CD4-positive, CD25-positive, alpha-beta regulatory T cell (primary cell): Measurements from ENCODE around the gene RPS27A. TPM values are rescaled to one million over a fixed set of nuclear protein-coding genes. Genes with fewer than 3 reads are reported as not detected.
"Not testable (repeated sequence)": the region's sequence is repeated elsewhere in the genome, so short reads cannot be mapped to it uniquely, and the experiment has no call there.

Source experiments
- ATAC-seq, 2 donors: fragments of 150-1000 bp; cut with Tn5 transposase; one replicate each; pipeline ENCODE4 v1.10.0; 2021; ENCODE audit warnings: low read depth in 2 of 2, moderate number of reproducible peaks in 2 of 2, moderate library complexity in 1 of 2
- DNase-seq, 3 donors: peaks; one replicate each; pipeline versions ENCODE4 v3.0.0 to v3.0.0-alpha.2; 2012 to 2022; ENCODE audit warnings: mixed read lengths in 1 of 3
- H3K27ac ChIP-seq: one replicate; pipeline ENCODE4 v1.7.0; 2013; ENCODE audit warnings: mild to moderate bottlenecking, low read length; ENCODE audit not compliant: insufficient read depth, poor library complexity, severe bottlenecking
- H3K27me3 ChIP-seq: one replicate; pipeline ENCODE4 v1.7.0; 2013; ENCODE audit warnings: low read length; ENCODE audit not compliant: control insufficient read depth, insufficient read depth
- H3K36me3 ChIP-seq: one replicate; pipeline ENCODE4 v1.7.0; 2013; ENCODE audit warnings: mild to moderate bottlenecking, low read length, moderate library complexity; ENCODE audit not compliant: control insufficient read depth, insufficient read depth
- H3K4me1 ChIP-seq: 2 replicates; pipeline ENCODE4 v1.7.0; 2013; ENCODE audit warnings: mild to moderate bottlenecking, low read length; ENCODE audit not compliant: insufficient read depth, control insufficient read depth, poor library complexity, severe bottlenecking
- H3K4me3 ChIP-seq: one replicate; pipeline ENCODE4 v1.7.0; 2013; ENCODE audit warnings: low read depth, mild to moderate bottlenecking, low read length, moderate library complexity
- H3K9me3 ChIP-seq, 2 experiments: 1 replicate in 1 of 2; 2 replicates in 1 of 2; pipeline ENCODE4 v1.7.0; 2013; ENCODE audit warnings: low read length in 2 of 2, mild to moderate bottlenecking in 1 of 2, moderate library complexity in 1 of 2; ENCODE audit not compliant: control insufficient read depth in 2 of 2
- H3K27ac Mint-ChIP-seq, 3 donors: one replicate each; pipeline ENCODE4 v1.8.0; 2020 to 2022; ENCODE audit warnings: mild to moderate bottlenecking in 3 of 3, mixed read lengths in 3 of 3, moderate library complexity in 2 of 3
- H3K27me3 Mint-ChIP-seq: one replicate; pipeline ENCODE4 v1.8.0; 2022; ENCODE audit warnings: mild to moderate bottlenecking, mixed read lengths
- H3K36me3 Mint-ChIP-seq: one replicate; pipeline ENCODE4 v1.8.0; 2020; ENCODE audit warnings: mixed read lengths
- H3K4me1 Mint-ChIP-seq, 4 donors: one replicate each; pipeline ENCODE4 v1.8.0; 2020 to 2022; ENCODE audit warnings: mixed read lengths in 4 of 4, mild to moderate bottlenecking in 1 of 4
- H3K4me3 Mint-ChIP-seq, 4 donors: one replicate each; pipeline ENCODE4 v1.8.0; 2020 to 2022; ENCODE audit warnings: mild to moderate bottlenecking in 4 of 4, mixed read lengths in 4 of 4, moderate library complexity in 3 of 4
- H3K9me3 Mint-ChIP-seq, 7 donors: one replicate each; pipeline ENCODE4 v1.8.0; 2020 to 2022; ENCODE audit warnings: mixed read lengths in 7 of 7, mild to moderate bottlenecking in 3 of 7, moderate library complexity in 2 of 7
- polyA plus RNA-seq, 4 donors: library from polyadenylated mRNA; unstranded; fragments of 300-500 nt; fragmentation: Illumina TruSeq; gene quantifications; one replicate each; pipeline ENCODE4 v1.2.3, GENCODE V29; 2021
- total RNA-seq: library from RNA; stranded (reverse); gene quantifications from one replicate; pipeline ENCODE4 v1.2.3, GENCODE V29; 2022

Gene RPS27A
- total and polyA plus RNA-seq, 5 donors from 2014 or later = 1,249 to 3,459 (median 2,464) TPM

- H3K36me3 Mint-ChIP-seq = no peaks in the 10 kb centered on the region
Observed at GRCh38 chr2:55268907-55269644, 36.6 kb downstream of the RPS27A start, which contains the start of gene MTIF2. TSS of gene MTIF2 (minus strand) at chr2:55269231. CDS start at chr2:55263858, 5,373 bp downstream.

GRCh38 chr2:55269645-55269990 is 37.1 kb downstream of the RPS27A start:
- DNase-seq (peak in 2 of 3 donors; percentile 12 to 36), ATAC-seq (no peak)
- Mint-ChIP-seq H3K4me1 (peaks cover 7 to 37% (median 18%) of the 10 kb centered on the region in 4 donors), H3K4me3 (peak overlapping the region; percentile 95 to 99 (median 96)), H3K27me3 (peaks cover 12% of the 10 kb centered on the region), H3K27ac (peak overlapping the region; percentile 94 to 98 (median 98)), H3K36me3 (no peaks in the 10 kb centered on the region), H3K9me3 (no peaks in the 10 kb centered on the region)
- H3K36me3 ChIP-seq = peaks cover 2% of the 10 kb centered on the region
- H3K9me3 ChIP-seq = no peaks in the 10 kb centered on the region
- H3K27ac ChIP-seq = peak overlapping the region; percentile 84
- peaks cover 13% of the 10 kb centered on the region for H3K4me1 ChIP-seq
- peak overlapping the region; percentile 97 for H3K4me3 ChIP-seq
- no peaks in the 10 kb centered on the region for H3K27me3 ChIP-seq

More at GRCh38 chr2:55268907-55269644, 36.6 kb downstream of the RPS27A start, which contains the start of gene MTIF2:
- H3K27ac Mint-ChIP-seq = peak within 1 kb of the TSS; percentile 94 to 98 (median 98)
- DNase-seq = peak; percentile 77 to 93 (median 83)
- peaks cover 7 to 37% (median 21%) of the 10 kb centered on the region in 4 donors for H3K4me1 Mint-ChIP-seq
- ATAC-seq = peak; percentile 87 to 88
- H3K4me3 ChIP-seq = peak within 1 kb of the TSS; percentile 97
- peaks cover 8% of the 10 kb centered on the region for H3K27me3 Mint-ChIP-seq
- peaks cover 13% of the 10 kb centered on the region for H3K4me1 ChIP-seq
- no peaks in the 10 kb centered on the region for H3K9me3 ChIP-seq
- H3K36me3 ChIP-seq = peaks cover 4% of the 10 kb centered on the region
- H3K9me3 Mint-ChIP-seq = no peaks in the 10 kb centered on the region
- no peaks in the 10 kb centered on the region for H3K27me3 ChIP-seq
- H3K4me3 Mint-ChIP-seq = peak within 1 kb of the TSS; percentile 95 to 99 (median 96)
- peak within 1 kb of the TSS; percentile 84 for H3K27ac ChIP-seq

GRCh38 chr2:55274346-55274745 is 41.9 kb downstream of the RPS27A start:
- Mint-ChIP-seq H3K4me1 (peaks cover 1 to 19% (median 12%) of the 10 kb centered on the region in 4 donors), H3K27me3 (peaks cover 16% of the 10 kb centered on the region)
- H3K27me3 ChIP-seq, H3K27ac Mint-ChIP-seq, H3K36me3 ChIP-seq, H3K4me1 ChIP-seq, H3K4me3 ChIP-seq, H3K36me3 Mint-ChIP-seq, DNase-seq, H3K4me3 Mint-ChIP-seq, H3K9me3 ChIP-seq, H3K27ac ChIP-seq, H3K9me3 Mint-ChIP-seq, ATAC-seq: not testable (repeated sequence)

- Histone ChIP-seq H3K27me3 (no peaks in the 10 kb centered on the region), H3K4me1 (peaks cover 6% of the 10 kb centered on the region), H3K27ac (no peak overlapping the region), H3K4me3 (no peak overlapping the region), H3K36me3 (no peaks in the 10 kb centered on the region), H3K9me3 (no peaks in the 10 kb centered on the region)
- H3K9me3 Mint-ChIP-seq = peaks cover 0 to 2% (median 0%) of the 10 kb centered on the region in 7 donors
- peaks cover 0 to 16% (median 5%) of the 10 kb centered on the region in 4 donors for H3K4me1 Mint-ChIP-seq
- H3K36me3 Mint-ChIP-seq = no peaks in the 10 kb centered on the region
- DNase-seq = no peak
- no peak overlapping the region for H3K4me3 Mint-ChIP-seq
- no peak for ATAC-seq
- H3K27ac Mint-ChIP-seq = no peak overlapping the region
- peaks cover 22% of the 10 kb centered on the region for H3K27me3 Mint-ChIP-seq
Observed at GRCh38 chr2:55277310-55277709, 44.8 kb downstream of the RPS27A start.

- H3K4me1 ChIP-seq = peaks cover 13% of the 10 kb centered on the region
- H3K9me3 Mint-ChIP-seq, ATAC-seq, H3K9me3 ChIP-seq, H3K4me3 ChIP-seq, DNase-seq, H3K36me3 ChIP-seq, H3K27me3 ChIP-seq, H3K36me3 Mint-ChIP-seq, H3K27ac ChIP-seq: not testable (repeated sequence)
- peaks cover 18% of the 10 kb centered on the region for H3K27me3 Mint-ChIP-seq
- peaks cover 10 to 28% (median 15%) of the 10 kb centered on the region in 4 donors for H3K4me1 Mint-ChIP-seq
- peak overlapping the region in 1 of 3 donors; percentile 77 for H3K27ac Mint-ChIP-seq
- peak overlapping the region in 1 of 4 donors; percentile 67 for H3K4me3 Mint-ChIP-seq
Observed at GRCh38 chr2:55279214-55279835, 46.8 kb downstream of the RPS27A start.

- H3K4me3 ChIP-seq, ATAC-seq, H3K27me3 ChIP-seq, H3K9me3 ChIP-seq, H3K36me3 Mint-ChIP-seq, DNase-seq, H3K27ac ChIP-seq, H3K9me3 Mint-ChIP-seq, H3K36me3 ChIP-seq: not testable (repeated sequence)
- H3K27me3 Mint-ChIP-seq = peaks cover 16% of the 10 kb centered on the region
- H3K4me3 Mint-ChIP-seq = peak overlapping the region in 1 of 4 donors; percentile 17
- H3K27ac Mint-ChIP-seq = peak overlapping the region in 1 of 3 donors; percentile 19
- H3K4me1 Mint-ChIP-seq = peaks cover 10 to 30% (median 15%) of the 10 kb centered on the region in 4 donors
- peaks cover 13% of the 10 kb centered on the region for H3K4me1 ChIP-seq
Observed at GRCh38 chr2:55279859-55280424, 47.5 kb downstream of the RPS27A start.

GRCh38 chr2:55280851-55281546 is 48.5 kb downstream of the RPS27A start:
- not testable (repeated sequence) for H3K27me3 ChIP-seq, H3K36me3 ChIP-seq, H3K27ac ChIP-seq, ATAC-seq, H3K9me3 ChIP-seq, H3K9me3 Mint-ChIP-seq, H3K4me3 ChIP-seq, DNase-seq, H3K36me3 Mint-ChIP-seq
- H3K27me3 Mint-ChIP-seq = peaks cover 16% of the 10 kb centered on the region
- peak overlapping the region; percentile 80 to 98 (median 86) for H3K27ac Mint-ChIP-seq
- H3K4me1 ChIP-seq = peaks cover 13% of the 10 kb centered on the region
- peak overlapping the region; percentile 59 to 94 (median 73) for H3K4me3 Mint-ChIP-seq
- H3K4me1 Mint-ChIP-seq = peaks cover 10 to 35% (median 15%) of the 10 kb centered on the region in 4 donors
